ENCODE results near the gene FAM168A.

Gene FAM168A

GRCh38 chr11:73367482-73368024 lies 230.4 kb downstream of the FAM168A start:
- DNase-seq (ENCODE audit: low spot score): no peak

- DNase-seq (ENCODE audit: low spot score): no peak
Measured at GRCh38 chr11:73366953-73367352, 231.0 kb downstream of the FAM168A start.

- no peak for DNase-seq (ENCODE audit: low spot score)
Measured at GRCh38 chr11:73366265-73366610, 231.7 kb downstream of the FAM168A start.

GRCh38 chr11:73365352-73366264 lies 232.3 kb downstream of the FAM168A start:
- DNase-seq (ENCODE audit: low spot score): no peak

GRCh38 chr11:73363147-73363546 lies 234.8 kb downstream of the FAM168A start:
- no peak for DNase-seq (ENCODE audit: low spot score)

GRCh38 chr11:73361953-73362776 lies 235.7 kb downstream of the FAM168A start:
- no peak for DNase-seq (ENCODE audit: low spot score)

- no peak for DNase-seq (ENCODE audit: low spot score)
Measured at GRCh38 chr11:73360743-73361369, 237.1 kb downstream of the FAM168A start.

GRCh38 chr11:73359930-73360742 lies 237.8 kb downstream of the FAM168A start:
- DNase-seq (ENCODE audit: low spot score): peak; percentile 43

GRCh38 chr11:73359341-73359740 lies 238.6 kb downstream of the FAM168A start:
- no peak for DNase-seq (ENCODE audit: low spot score)

GRCh38 chr11:73358071-73358470 lies 239.8 kb downstream of the FAM168A start:
- no peak for DNase-seq (ENCODE audit: low spot score)

- no peak for DNase-seq (ENCODE audit: low spot score)
Measured at GRCh38 chr11:73356979-73357860, 240.7 kb downstream of the FAM168A start.

- DNase-seq (ENCODE audit: low spot score): no peak
Measured at GRCh38 chr11:73355109-73355508, 242.8 kb downstream of the FAM168A start.

- DNase-seq (ENCODE audit: low spot score): no peak
Measured at GRCh38 chr11:73353422-73353821, 244.5 kb downstream of the FAM168A start.

- peak; percentile 66 for DNase-seq (ENCODE audit: low spot score)
Measured at GRCh38 chr11:73350908-73351636, 246.8 kb downstream of the FAM168A start.
